Endothelial cell of umbilical vein (primary cell): Measurements from ENCODE around the gene KIAA1614. TPM values are rescaled to one million over a fixed set of nuclear protein-coding genes. Genes with fewer than 3 reads are reported as not detected.

Source experiments
- BruUV-seq: library from RNA; stranded (reverse); fragments of 400-500 nt; replicated peaks from 2 replicates; lab custom pipeline; 2021; lab: Mats Ljungman, UMichigan
- CTCF ChIA-PET: fragments of 300-600, 350-600 bp; sonication (Branson Sonifier 250); formaldehyde crosslinking; loops from one replicate; lab custom pipeline; 2021; ENCODE audit warnings: antibody characterized with exemption, inconsistent platforms; lab: Charles Lee
- POLR2A ChIA-PET: fragments of 300-600, 350-600 bp; sonication (Branson Sonifier 250); formaldehyde crosslinking; loops from one replicate; lab custom pipeline; 2021; ENCODE audit warnings: antibody characterized with exemption, inconsistent platforms; lab: Charles Lee
- DNase-seq: peaks from one replicate; pipeline ENCODE4 v3.0.0-alpha.2; 2011; ENCODE audit warnings: low read depth, low spot score
- FAIRE-seq: peaks from 2 replicates; lab custom pipeline; 2011; peaks lifted over from hg19 to GRCh38; lab: Jason Lieb, UNC
- H2AFZ ChIP-seq: 2 replicates; pipeline ENCODE4 v1.6.0; 2012; ENCODE audit warnings: low read depth, low read length, control low read depth, inconsistent platforms
- H3K27ac ChIP-seq: 2 replicates; pipeline ENCODE4 v1.5.1; 2011; ENCODE audit warnings: low read depth, mild to moderate bottlenecking, control low read depth, low read length, moderate library complexity; ENCODE audit not compliant: insufficient read depth
- H3K27me3 ChIP-seq, 2 experiments: 2 replicates each; pipeline versions ENCODE4 v1.6.0 to v1.6.1; 2011; ENCODE audit warnings: low read length in 2 of 2, mixed read lengths in 1 of 2; ENCODE audit not compliant: control insufficient read depth in 2 of 2, insufficient read depth in 2 of 2
- H3K36me3 ChIP-seq, 2 experiments: 2 replicates in 1 of 2; 3 replicates in 1 of 2; pipeline ENCODE4 v1.5.1; 2011; ENCODE audit warnings: low read length in 2 of 2, mild to moderate bottlenecking in 1 of 2, moderate library complexity in 1 of 2; ENCODE audit not compliant: control insufficient read depth in 2 of 2, insufficient read depth in 2 of 2; ENCODE audit errors: extremely low read depth in 1 of 2
- H3K4me1 ChIP-seq: 3 replicates; pipeline ENCODE4 v1.5.1; 2011; ENCODE audit warnings: mild to moderate bottlenecking, low read length; ENCODE audit not compliant: control insufficient read depth, insufficient read depth; ENCODE audit errors: extremely low read depth
- H3K4me2 ChIP-seq: 2 replicates; pipeline ENCODE4 v1.6.1; 2011; ENCODE audit warnings: low read length, control low read depth, mixed read lengths; ENCODE audit not compliant: insufficient read depth
- H3K4me3 ChIP-seq, 3 experiments: fragments of 200-600 bp in 1 of 3; sonication (generic), shearing (Covaris generic) in 1 of 3; replicated peaks in 1 of 3; 2 replicates each; pipeline ENCODE4 v1.5.1; 2011 to 2016; ENCODE audit warnings: control low read depth in 3 of 3, low read length in 3 of 3, mild to moderate bottlenecking in 2 of 3, inconsistent platforms in 1 of 3, low read depth in 1 of 3, moderate library complexity in 1 of 3; ENCODE audit not compliant: insufficient read depth in 1 of 3
- H3K79me2 ChIP-seq: 2 replicates; pipeline ENCODE4 v1.6.0; 2012; ENCODE audit warnings: low read length, inconsistent platforms; ENCODE audit not compliant: control insufficient read depth, insufficient read depth
- H3K9ac ChIP-seq: replicated peaks from 2 replicates; pipeline ENCODE3; 2011; ENCODE audit warnings: low read length, control low read depth; ENCODE audit not compliant: insufficient read depth; ENCODE audit errors: extremely low read depth
- H3K9me1 ChIP-seq: replicated peaks from 3 replicates; pipeline ENCODE4 v1.6.0; 2011; ENCODE audit warnings: mild to moderate bottlenecking, low read length; ENCODE audit not compliant: control insufficient read depth, insufficient read depth; ENCODE audit errors: extremely low read depth
- H3K9me3 ChIP-seq: replicated peaks from 2 replicates; pipeline ENCODE4 v1.5.1; 2012; ENCODE audit warnings: low read length, inconsistent platforms; ENCODE audit not compliant: control insufficient read depth, insufficient read depth
- H4K20me1 ChIP-seq: replicated peaks from 2 replicates; pipeline ENCODE3; 2011; ENCODE audit warnings: mild to moderate bottlenecking, low read length; ENCODE audit not compliant: control insufficient read depth, insufficient read depth; ENCODE audit errors: extremely low read depth
- EZH2 ChIP-seq: IDR thresholded peaks from 2 replicates; pipeline ENCODE4 v1.6.1; 2012; ENCODE audit warnings: borderline replicate concordance, low read depth, mild to moderate bottlenecking, moderate library complexity, low read length, inconsistent platforms; ENCODE audit not compliant: severe bottlenecking
- FOS ChIP-seq: IDR thresholded peaks from 2 replicates; pipeline ENCODE4 v1.6.1; 2011; ENCODE audit warnings: mild to moderate bottlenecking, low read length, moderate library complexity, borderline replicate concordance; ENCODE audit not compliant: insufficient read depth
- GATA2 ChIP-seq: IDR thresholded peaks from 2 replicates; pipeline ENCODE4 v1.7.0; 2011; ENCODE audit warnings: low read depth, mild to moderate bottlenecking, moderate library complexity, mixed read lengths, low read length; ENCODE audit not compliant: insufficient read length, insufficient read depth
- JUN ChIP-seq: IDR thresholded peaks from 2 replicates; pipeline ENCODE4 v1.6.1; 2011; ENCODE audit warnings: borderline replicate concordance, low read depth; ENCODE audit not compliant: insufficient read length, insufficient read depth
- MYC ChIP-seq: IDR thresholded peaks from one replicate; pipeline ENCODE4 v1.6.1; 2011; ENCODE audit warnings: mild to moderate bottlenecking, low read depth, low read length
- POLR2A ChIP-seq: IDR thresholded peaks from 2 replicates; pipeline ENCODE4 v1.6.1; 2012; ENCODE audit warnings: low read depth, mild to moderate bottlenecking, control low read depth, low read length
- POLR2AphosphoS5 ChIP-seq: IDR thresholded peaks from 2 replicates; pipeline ENCODE4 v1.6.1; 2012; ENCODE audit warnings: low read depth, mild to moderate bottlenecking, control low read depth, low read length, moderate library complexity; ENCODE audit not compliant: insufficient read depth
- dilution Hi-C: fragments of 300-500 bp; cut with MboI; formaldehyde crosslinking; loops from one replicate; pipeline ENCODE4 v1.15.0; 2019; ENCODE audit warnings: low sequenced_read_pairs; ENCODE audit not compliant: extremely low pct_ligation_motif_present
- intact Hi-C: fragments of 100-400 bp; cut with micrococcal nuclease; formaldehyde crosslinking; loops from one replicate; pipeline ENCODE4 v1.10.0; 2022
- polyA plus RNA-seq, 4 experiments: library from polyadenylated mRNA; depleted of rRNA in 3 of 4; stranded (reverse) in 3 of 4; unstranded in 1 of 4; fragments of >200 nt; gene quantifications; 2 replicates each; pipeline versions ENCODE4 v1.2.1 to v1.2.3, GENCODE V29; 2011 to 2012; ENCODE audit warnings: missing spikeins in 1 of 4
- total RNA-seq: library from RNA; stranded (reverse); gene quantifications from 2 replicates; pipeline ENCODE4 v1.2.3, GENCODE V29; 2021
- TF ChIP-seq, protein P1 (sequence below): IDR thresholded peaks from 2 replicates; pipeline ENCODE4 v1.6.1; 2011; ENCODE audit not compliant: insufficient read depth, insufficient read length
- TF ChIP-seq, protein P2 (sequence below), 2 donors: IDR thresholded peaks; 1 replicate in 1 of 2; 2 replicates in 1 of 2; pipeline ENCODE4 v1.5.1; 2011; ENCODE audit warnings: low read length in 2 of 2, mild to moderate bottlenecking in 2 of 2, moderate library complexity in 2 of 2, control low read depth in 1 of 2, inconsistent platforms in 1 of 2, low read depth in 1 of 2; ENCODE audit not compliant: insufficient read depth in 1 of 2; ENCODE audit errors: extremely low read depth in 1 of 2

Gene KIAA1614
- total and polyA plus RNA-seq, 2 donors (not counting 3 experiments of a cell fraction or from before 2014, with no cell fraction given), result 1.0 to 2.0 TPM

DNA sequence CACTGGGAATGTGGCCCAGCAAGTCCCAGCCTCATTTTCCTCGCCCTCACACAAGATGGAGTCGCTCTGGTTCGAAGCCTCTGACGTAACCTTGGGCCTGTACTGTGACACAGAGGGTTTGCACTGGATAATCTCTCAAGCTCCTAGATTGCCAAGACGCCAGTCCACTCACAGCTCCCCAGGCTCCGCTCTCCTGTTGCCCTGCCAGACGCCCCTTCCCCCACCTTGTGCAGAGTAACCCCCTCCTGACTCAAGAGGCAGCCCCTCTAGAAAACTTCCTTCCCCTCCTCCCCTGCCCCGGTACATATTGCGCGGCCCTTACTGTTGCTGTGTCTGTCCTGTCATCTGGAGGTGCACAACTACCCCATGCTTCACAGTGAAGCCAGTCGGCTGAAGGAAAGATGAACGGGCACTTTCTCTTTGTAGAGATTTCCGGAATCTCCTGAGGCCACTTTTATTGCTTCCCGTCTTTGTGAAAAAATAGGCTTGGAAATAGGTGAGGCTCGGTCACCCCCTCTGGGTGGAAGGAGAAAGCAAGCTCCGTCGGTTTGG is 981 bp upstream of the KIAA1614 start:
- ChIA-PET CTCF (interaction anchor here (1.4 to 5.0 kb wide), 4 partner anchors 9 to 396 kb away, joined by 4 to 27 read pairs (median 6); no protein-coding TSS in a partner anchor), POLR2A (no interaction called here)
- no peak overlapping the region for H3K9ac ChIP-seq
- TF ChIP-seq MYC, result no peak
- TF ChIP-seq POLR2A, result no peak
- TF ChIP-seq, protein P1, sequence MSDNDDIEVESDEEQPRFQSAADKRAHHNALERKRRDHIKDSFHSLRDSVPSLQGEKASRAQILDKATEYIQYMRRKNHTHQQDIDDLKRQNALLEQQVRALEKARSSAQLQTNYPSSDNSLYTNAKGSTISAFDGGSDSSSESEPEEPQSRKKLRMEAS, result no peak
- TF ChIP-seq POLR2AphosphoS5, result no peak
- no peak for TF ChIP-seq JUN
- TF ChIP-seq FOS, result no peak
- TF ChIP-seq, protein P2, sequence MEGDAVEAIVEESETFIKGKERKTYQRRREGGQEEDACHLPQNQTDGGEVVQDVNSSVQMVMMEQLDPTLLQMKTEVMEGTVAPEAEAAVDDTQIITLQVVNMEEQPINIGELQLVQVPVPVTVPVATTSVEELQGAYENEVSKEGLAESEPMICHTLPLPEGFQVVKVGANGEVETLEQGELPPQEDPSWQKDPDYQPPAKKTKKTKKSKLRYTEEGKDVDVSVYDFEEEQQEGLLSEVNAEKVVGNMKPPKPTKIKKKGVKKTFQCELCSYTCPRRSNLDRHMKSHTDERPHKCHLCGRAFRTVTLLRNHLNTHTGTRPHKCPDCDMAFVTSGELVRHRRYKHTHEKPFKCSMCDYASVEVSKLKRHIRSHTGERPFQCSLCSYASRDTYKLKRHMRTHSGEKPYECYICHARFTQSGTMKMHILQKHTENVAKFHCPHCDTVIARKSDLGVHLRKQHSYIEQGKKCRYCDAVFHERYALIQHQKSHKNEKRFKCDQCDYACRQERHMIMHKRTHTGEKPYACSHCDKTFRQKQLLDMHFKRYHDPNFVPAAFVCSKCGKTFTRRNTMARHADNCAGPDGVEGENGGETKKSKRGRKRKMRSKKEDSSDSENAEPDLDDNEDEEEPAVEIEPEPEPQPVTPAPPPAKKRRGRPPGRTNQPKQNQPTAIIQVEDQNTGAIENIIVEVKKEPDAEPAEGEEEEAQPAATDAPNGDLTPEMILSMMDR (IDR thresholded peaks at IDR 0.05; ENCODE audit: extremely low read depth in 1 of 2, insufficient read depth in 1 of 2, low read depth in 1 of 2, low read length in 2 of 2), result no peak
- TF ChIP-seq EZH2, result no peak
- no peak for TF ChIP-seq GATA2
- no peaks in the 10 kb centered on the region for H4K20me1 ChIP-seq
- no TSS peak for BruUV-seq
- no peaks in the 10 kb centered on the region for H3K27me3 ChIP-seq
- H2AFZ ChIP-seq, result peak overlapping the region; percentile 80
- FAIRE-seq (peak; percentile 44), DNase-seq (no peak)
- H3K79me2 ChIP-seq, result no peaks in the 10 kb centered on the region
- peak overlapping the region; percentile 70 for H3K4me2 ChIP-seq
- H3K4me1 ChIP-seq, result peaks cover 5% of the 10 kb centered on the region
- dilution Hi-C loops, result no loop called here
- no peaks in the 10 kb centered on the region for H3K9me3 ChIP-seq
- H3K4me3 ChIP-seq, result peak overlapping the region in 2 of 3 experiments; percentile 52 to 56
- H3K27ac ChIP-seq, result no peak overlapping the region
- H3K9me1 ChIP-seq, result no peaks in the 10 kb centered on the region
- H3K36me3 ChIP-seq, result no peaks in the 10 kb centered on the region
- intact Hi-C loops, result loop anchor here (2.0 kb wide), 1 partner anchor 111 kb away; the partner anchor contains the start of gene STX6
